Thymus (tissue), 11 donors: ENCODE measurements around the gene SYS1. TPM values are rescaled to one million over a fixed set of nuclear protein-coding genes. Genes with fewer than 3 reads are reported as not detected.
A peak's percentile ranks its signal among the peaks of the same experiment; 100 is the strongest.

Experiments used
- DNase-seq, 9 donors: peaks; one replicate each; pipeline ENCODE4 v3.0.0-alpha.2; 2013; ENCODE audit warnings: low spot score in 9 of 9, low read depth in 6 of 9, missing footprints in 1 of 9
- H3K27ac ChIP-seq, 2 donors: one replicate each; pipeline ENCODE4 v1.5.1; 2013; ENCODE audit warnings: control low read depth in 1 of 2, low read depth in 1 of 2, low read length in 1 of 2, mild to moderate bottlenecking in 1 of 2, moderate library complexity in 1 of 2
- H3K27me3 ChIP-seq, 2 donors: one replicate each; pipeline ENCODE4 v1.5.1; 2013; ENCODE audit warnings: low read length in 1 of 2; ENCODE audit not compliant: control insufficient read depth in 2 of 2, insufficient read depth in 1 of 2
- H3K36me3 ChIP-seq, 2 donors: one replicate each; pipeline ENCODE4 v1.5.1; 2013; ENCODE audit warnings: low read length in 1 of 2, mild to moderate bottlenecking in 1 of 2, moderate library complexity in 1 of 2; ENCODE audit not compliant: control insufficient read depth in 2 of 2, insufficient read depth in 2 of 2
- H3K4me1 ChIP-seq, 2 donors: one replicate each; pipeline ENCODE4 v1.5.1; 2013; ENCODE audit warnings: low read length in 2 of 2; ENCODE audit not compliant: control insufficient read depth in 2 of 2, insufficient read depth in 2 of 2
- H3K4me3 ChIP-seq, 2 donors: one replicate each; pipeline ENCODE4 v1.5.1; 2013; ENCODE audit warnings: low read length in 2 of 2, control low read depth in 1 of 2, mild to moderate bottlenecking in 1 of 2
- H3K9me3 ChIP-seq, 2 donors: one replicate each; pipeline ENCODE4 v1.5.1; 2013; ENCODE audit warnings: low read length in 1 of 2, mild to moderate bottlenecking in 1 of 2; ENCODE audit not compliant: control insufficient read depth in 2 of 2, insufficient read depth in 1 of 2
- WGBS: extraction: QIAGEN DNeasy Blood & Tissue Kit; methylation state at CpG from one replicate; pipeline ENCODE4 v1.1.7; 2013; 5-methylcytosine and 5-hydroxymethylcytosine counted together
- polyA plus RNA-seq: library from polyadenylated mRNA; stranded (reverse); fragments of 200-250 nt; gene quantifications from one replicate; pipeline ENCODE4 v1.2.3, GENCODE V29; 2013
- total RNA-seq: library from RNA; stranded (reverse); fragments of 120-200 nt; gene quantifications from one replicate; pipeline ENCODE4 v1.2.4, GENCODE V29; 2013
- donor health status: healthy.

SYS1 gene
- total and polyA plus RNA-seq, 2 donors: 15.2 to 19.7 TPM

DNA sequence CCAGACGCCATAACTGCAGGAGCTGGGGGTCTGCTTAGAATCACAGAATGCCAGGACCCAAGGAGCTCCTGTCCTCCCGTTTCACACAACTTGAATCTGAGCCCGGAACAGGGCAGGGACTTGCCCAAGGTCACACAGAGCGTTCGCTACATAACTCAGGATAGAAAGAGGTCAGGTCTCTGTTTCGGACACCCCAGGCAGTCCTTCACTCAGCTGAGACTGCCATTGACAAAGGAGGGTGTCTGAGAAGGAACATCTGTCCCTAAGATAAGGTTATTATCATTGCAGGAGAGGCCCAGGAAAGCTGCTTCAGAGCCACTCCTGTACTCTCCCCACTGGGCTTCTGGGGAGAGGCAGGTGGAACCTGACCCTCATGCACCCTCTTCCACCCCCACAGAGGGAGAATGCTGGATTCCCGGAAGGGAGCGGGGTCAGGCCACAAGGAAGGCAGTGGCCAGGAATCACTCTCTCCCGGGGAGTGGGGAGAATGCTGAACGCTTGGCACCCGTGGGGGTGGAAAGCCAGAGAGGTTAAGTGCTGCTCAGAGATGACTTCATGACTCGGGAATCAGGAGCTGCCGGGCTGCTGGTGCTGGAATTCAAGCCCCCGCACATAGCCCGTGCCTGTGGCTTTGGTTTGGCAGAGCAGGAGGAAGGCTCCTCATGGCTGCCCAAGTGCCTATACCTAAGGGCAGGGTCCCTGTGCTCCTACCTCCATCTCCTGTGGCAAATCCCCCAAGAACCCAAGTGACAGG, 25.4 kb upstream of the SYS1 start:
- Histone ChIP-seq H3K36me3 (no peaks in the 10 kb centered on the region), H3K4me1 (no peaks in the 10 kb centered on the region), H3K27ac (no peak overlapping the region), H3K27me3 (peaks cover 0 to 5% of the 10 kb centered on the region in 2 donors), H3K9me3 (no peaks in the 10 kb centered on the region), H3K4me3 (no peak overlapping the region)
- no peak for DNase-seq
- 94% methylated on average over 15 of the region's 15 CpGs for WGBS

DNA sequence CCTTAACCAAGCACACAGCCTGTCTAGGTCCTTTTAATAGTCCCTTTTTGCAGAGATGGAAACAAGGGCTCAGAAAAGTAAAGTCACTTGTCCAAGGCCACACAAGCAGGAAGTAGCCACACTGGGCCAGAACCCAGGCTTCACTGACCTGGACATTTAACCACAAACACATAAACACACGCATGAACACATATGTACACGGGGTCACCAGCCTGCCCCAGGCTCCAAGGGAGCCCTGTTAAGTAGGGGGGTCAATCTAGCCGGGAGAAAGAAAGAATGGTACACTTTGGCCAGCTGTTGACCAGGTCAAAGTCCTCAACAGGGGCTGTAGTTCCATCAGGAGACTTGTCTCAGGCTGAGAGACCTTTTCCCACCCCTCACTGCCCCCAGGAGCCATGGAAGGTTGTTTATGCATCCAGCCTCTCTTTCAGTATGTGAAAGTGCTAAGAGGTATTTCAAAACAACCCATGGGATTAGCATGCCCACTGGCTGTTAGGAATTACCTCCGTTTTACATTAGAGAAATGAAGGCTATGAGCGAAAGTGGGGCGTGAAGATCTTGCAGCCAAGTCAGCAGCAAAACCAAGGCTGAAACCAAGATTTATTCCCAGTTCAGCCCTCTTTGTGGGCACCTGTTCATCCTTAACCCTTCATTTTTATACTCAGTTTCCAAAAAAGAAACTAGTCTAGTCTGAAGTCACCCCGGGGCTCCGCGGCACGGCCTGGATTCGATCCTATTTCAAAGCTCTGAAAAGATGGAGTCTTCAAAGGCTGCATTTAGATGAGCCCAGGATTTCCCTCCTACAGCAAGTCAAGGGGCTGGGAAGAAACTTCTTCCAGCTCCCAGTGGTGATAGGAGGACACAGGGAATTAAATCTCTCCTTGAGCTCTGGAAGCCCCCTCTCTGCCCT, 24.6 kb upstream of the SYS1 start:
- WGBS: 97% methylated on average over 11 of the region's 11 CpGs
- DNase-seq: no peak
- Histone ChIP-seq H3K27me3 (peaks cover 0 to 5% of the 10 kb centered on the region in 2 donors), H3K36me3 (no peaks in the 10 kb centered on the region), H3K4me3 (no peak overlapping the region), H3K27ac (no peak overlapping the region), H3K9me3 (no peaks in the 10 kb centered on the region), H3K4me1 (no peaks in the 10 kb centered on the region)

DNA sequence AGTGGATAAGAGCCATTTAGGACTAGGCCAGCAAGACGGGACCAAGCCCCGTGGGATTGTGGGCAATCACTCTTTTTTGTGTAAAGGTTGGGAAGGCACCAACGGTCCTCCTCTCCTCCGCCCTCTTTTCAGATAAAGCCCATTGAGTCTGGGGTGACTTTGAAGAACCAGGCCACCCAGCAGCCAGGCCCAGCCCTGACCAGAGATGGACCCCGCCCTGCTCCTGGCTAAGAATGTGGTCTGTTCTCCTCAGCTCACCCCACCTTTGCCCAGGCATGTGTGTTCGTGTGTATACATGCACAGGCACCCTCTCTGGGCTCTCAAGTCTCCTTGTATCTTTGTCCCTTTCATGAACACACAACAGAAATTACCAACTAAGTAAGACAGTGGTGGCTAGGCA, 23.9 kb upstream of the SYS1 start:
- DNase-seq: no peak
- no peaks in the 10 kb centered on the region for H3K4me1 ChIP-seq
- no peak overlapping the region for H3K4me3 ChIP-seq
- no peaks in the 10 kb centered on the region for H3K36me3 ChIP-seq
- WGBS: 91% methylated on average over 6 of the region's 6 CpGs
- peaks cover 0 to 5% of the 10 kb centered on the region in 2 donors for H3K27me3 ChIP-seq
- no peaks in the 10 kb centered on the region for H3K9me3 ChIP-seq
- no peak overlapping the region for H3K27ac ChIP-seq

DNA sequence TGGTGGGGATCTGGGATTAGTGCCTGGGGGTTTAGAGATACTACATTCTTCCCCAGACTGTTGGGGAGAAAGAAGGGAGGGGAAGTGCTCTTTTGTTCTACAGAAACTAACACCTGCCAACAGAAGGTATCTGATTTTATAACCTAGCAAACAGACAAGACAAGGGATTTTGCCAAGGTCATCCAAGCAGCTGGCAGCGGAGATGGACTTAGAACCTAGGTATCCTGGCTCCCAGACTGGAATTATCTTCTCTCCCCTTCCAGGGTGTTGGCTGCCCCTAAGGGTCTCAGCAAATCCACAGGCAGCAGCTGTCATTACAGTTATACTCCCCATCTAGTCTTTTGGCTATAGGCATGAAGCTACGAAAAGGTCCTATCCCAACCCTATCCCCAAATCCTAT, 23.2 kb upstream of the SYS1 start:
- DNase-seq: no peak
- H3K27ac ChIP-seq: no peak overlapping the region

DNA sequence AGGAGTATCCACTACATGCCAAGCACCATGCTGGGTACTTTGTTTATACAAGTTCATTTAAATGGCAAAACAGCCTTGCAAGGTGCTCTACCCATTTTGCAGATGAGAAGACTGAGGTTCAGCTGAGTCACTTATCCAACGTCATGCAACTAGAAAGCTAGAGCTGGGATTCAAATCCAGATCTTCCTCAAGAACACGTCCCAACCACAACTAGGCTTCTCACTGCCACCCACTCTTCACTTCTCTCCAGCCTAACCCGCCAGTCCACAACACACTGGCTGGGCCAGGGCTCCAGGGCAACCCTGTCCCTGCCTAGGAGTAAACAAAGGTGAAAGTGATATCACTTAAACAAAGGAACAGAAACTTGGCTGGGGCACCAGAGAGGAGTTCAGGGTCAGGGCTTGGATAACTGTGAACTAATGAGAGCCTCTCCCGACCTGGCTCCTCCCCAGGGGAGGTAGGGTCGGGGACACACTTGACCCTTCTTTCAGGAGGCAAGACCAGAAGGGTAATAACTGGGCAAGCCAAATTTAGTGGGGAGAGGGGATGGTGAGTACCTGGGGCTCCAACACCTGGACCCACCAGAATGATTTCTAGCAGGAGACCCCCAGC, 22.6 kb upstream of the SYS1 start:
- Histone ChIP-seq H3K36me3 (no peaks in the 10 kb centered on the region), H3K27me3 (peaks cover 0 to 5% of the 10 kb centered on the region in 2 donors), H3K4me1 (no peaks in the 10 kb centered on the region), H3K4me3 (no peak overlapping the region), H3K9me3 (no peaks in the 10 kb centered on the region), H3K27ac (no peak overlapping the region)
- 92% methylated on average over 5 of the region's 5 CpGs for WGBS
- no peak for DNase-seq

More for the DNA sequence above, 23.2 kb upstream of the SYS1 start:
- Histone ChIP-seq H3K4me1 (no peaks in the 10 kb centered on the region), H3K9me3 (no peaks in the 10 kb centered on the region), H3K4me3 (no peak overlapping the region), H3K36me3 (no peaks in the 10 kb centered on the region), H3K27me3 (peaks cover 0 to 5% of the 10 kb centered on the region in 2 donors)
- 95% methylated on average over 2 of the region's 2 CpGs for WGBS

DNA sequence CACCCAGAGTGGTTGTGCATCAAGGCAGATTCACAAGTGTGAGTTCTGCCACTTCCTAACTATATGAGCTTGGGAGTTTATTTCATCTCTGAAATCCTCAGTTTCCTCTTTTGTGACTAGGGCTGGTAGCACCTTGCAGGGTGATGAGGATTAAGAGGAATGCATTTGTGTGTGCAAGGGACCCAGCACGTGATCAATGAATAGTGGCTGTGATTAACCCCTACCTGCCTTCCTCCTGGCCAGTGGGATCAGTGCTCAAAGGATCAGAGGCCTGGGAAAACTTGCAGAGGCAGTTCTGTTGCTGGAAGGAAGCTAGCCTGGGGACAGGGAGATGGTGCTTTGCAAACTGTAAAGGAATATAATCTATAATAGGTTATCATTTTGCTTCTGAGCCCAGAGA, 22.0 kb upstream of the SYS1 start:
- DNase-seq: no peak
- Histone ChIP-seq H3K36me3 (no peaks in the 10 kb centered on the region), H3K4me3 (no peak overlapping the region), H3K9me3 (no peaks in the 10 kb centered on the region), H3K27ac (no peak overlapping the region), H3K27me3 (peaks cover 1 to 10% of the 10 kb centered on the region in 2 donors), H3K4me1 (peaks cover 0 to 2% of the 10 kb centered on the region in 2 donors)
- 89% methylated on average over 1 of the region's 1 CpG for WGBS

DNA sequence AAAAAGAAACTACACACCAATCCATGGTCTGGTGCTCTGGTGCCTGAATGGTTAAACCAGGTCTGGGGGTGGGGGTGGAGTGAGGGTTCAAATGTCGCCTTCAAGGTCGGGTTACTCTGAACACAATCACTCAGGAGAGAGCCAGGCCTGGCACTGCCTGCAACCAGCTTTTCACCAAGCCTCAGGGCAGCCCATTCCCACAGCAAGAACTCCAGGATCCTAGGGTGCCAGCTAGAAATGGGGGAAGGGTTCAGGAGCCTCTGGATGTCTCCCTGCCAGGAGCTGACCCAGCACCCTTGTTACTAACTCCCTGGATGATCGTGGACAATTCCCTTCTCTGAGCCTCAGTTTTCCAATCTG, 21.4 kb upstream of the SYS1 start:
- DNase-seq: no peak

DNA sequence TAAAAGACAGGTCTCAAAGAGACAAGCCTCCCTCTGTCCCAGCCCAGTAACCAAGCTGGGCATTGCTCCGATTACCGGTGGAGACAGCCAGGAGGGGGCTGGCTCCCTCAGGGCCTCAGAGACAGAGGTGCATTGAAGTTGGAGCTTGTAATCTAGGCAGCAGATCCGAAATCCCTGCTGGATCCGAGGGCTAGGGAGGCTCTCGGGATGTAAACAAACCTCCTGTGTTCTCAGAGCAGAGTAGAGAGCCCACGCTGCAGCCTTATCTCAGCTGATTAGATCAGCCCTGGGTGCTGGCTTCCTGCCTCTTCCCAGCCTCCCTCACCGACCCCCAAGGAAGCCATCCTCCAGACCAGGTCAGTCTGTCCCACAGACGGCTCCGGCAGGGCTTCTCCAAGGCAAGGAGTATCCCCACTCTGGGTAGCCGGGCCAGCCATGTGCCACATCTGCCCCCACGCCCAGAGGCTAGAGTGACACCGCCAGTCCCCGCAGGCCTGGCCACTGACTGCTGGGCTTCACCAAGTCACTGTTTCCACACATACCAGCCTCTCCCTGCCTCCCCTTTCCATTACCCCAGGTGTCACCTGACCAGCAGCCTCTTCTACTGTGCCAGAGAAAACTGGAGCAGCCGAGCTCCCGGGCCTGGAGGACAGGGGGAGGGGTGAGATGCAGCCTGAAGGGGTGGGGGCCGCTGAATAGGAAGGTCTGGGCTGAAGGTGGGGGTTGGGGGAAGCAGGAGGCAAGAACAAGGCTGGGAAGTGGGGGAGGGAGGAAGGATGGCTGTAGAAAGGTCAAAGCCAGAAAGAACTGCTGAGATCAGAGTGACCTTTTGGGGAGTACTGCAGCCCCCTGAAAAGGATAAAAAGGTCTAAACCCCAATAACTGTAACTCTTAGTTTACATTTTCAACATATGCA, 20.8 kb upstream of the SYS1 start:
- Histone ChIP-seq H3K4me1 (peaks cover 0 to 6% of the 10 kb centered on the region in 2 donors), H3K4me3 (no peak overlapping the region), H3K36me3 (no peaks in the 10 kb centered on the region), H3K27ac (peak overlapping the region in 1 of 2 donors; percentile 32), H3K9me3 (no peaks in the 10 kb centered on the region), H3K27me3 (peaks cover 3 to 22% of the 10 kb centered on the region in 2 donors)
- 85% methylated on average over 16 of the region's 16 CpGs for WGBS
- no peak for DNase-seq

More for the DNA sequence above, 21.4 kb upstream of the SYS1 start:
- no peak overlapping the region for H3K4me3 ChIP-seq
- 88% methylated on average over 3 of the region's 3 CpGs for WGBS
- peaks cover 0 to 6% of the 10 kb centered on the region in 2 donors for H3K4me1 ChIP-seq
- H3K9me3 ChIP-seq: no peaks in the 10 kb centered on the region
- peaks cover 3 to 16% of the 10 kb centered on the region in 2 donors for H3K27me3 ChIP-seq
- no peaks in the 10 kb centered on the region for H3K36me3 ChIP-seq
- H3K27ac ChIP-seq: no peak overlapping the region
